Right forelimb (tissue), 1 donor: ENCODE results near the gene GUCY1B1.

Experiments used
- DNase-seq: peaks from one replicate; pipeline ENCODE4 v3.0.0-alpha.2; 2018

Gene GUCY1B1

GRCh38 chr4:155800685-155801343 is 42.0 kb downstream of the GUCY1B1 start:
- no peak for DNase-seq

- DNase-seq = no peak
Measured at GRCh38 chr4:155802190-155802959, 43.6 kb downstream of the GUCY1B1 start.

- DNase-seq = no peak
Measured at GRCh38 chr4:155805016-155805415, 46.2 kb downstream of the GUCY1B1 start.

- no peak for DNase-seq
Measured at GRCh38 chr4:155807021-155807420, 48.2 kb downstream of the GUCY1B1 start.

GRCh38 chr4:155809835-155810234 is 51.0 kb downstream of the GUCY1B1 start:
- DNase-seq = no peak

- DNase-seq = no peak
Measured at GRCh38 chr4:155811083-155811482, 52.3 kb downstream of the GUCY1B1 start.

- DNase-seq = no peak
Measured at GRCh38 chr4:155818639-155819038, 59.8 kb downstream of the GUCY1B1 start.

GRCh38 chr4:155819066-155819465 is 60.2 kb downstream of the GUCY1B1 start:
- DNase-seq = no peak

GRCh38 chr4:155820887-155821518 is 62.2 kb downstream of the GUCY1B1 start:
- no peak for DNase-seq

GRCh38 chr4:155822572-155822971 is 63.8 kb downstream of the GUCY1B1 start:
- no peak for DNase-seq

GRCh38 chr4:155828628-155829027 is 69.8 kb downstream of the GUCY1B1 start:
- DNase-seq = no peak

- DNase-seq = no peak
Measured at GRCh38 chr4:155832664-155833063, 73.8 kb downstream of the GUCY1B1 start.

GRCh38 chr4:155837203-155837796 is 78.5 kb downstream of the GUCY1B1 start:
- no peak for DNase-seq

GRCh38 chr4:155842080-155842479 is 83.3 kb downstream of the GUCY1B1 start:
- DNase-seq = no peak

GRCh38 chr4:155846929-155847328 is 88.1 kb downstream of the GUCY1B1 start:
- no peak for DNase-seq

- DNase-seq = no peak
Measured at GRCh38 chr4:155849042-155849441, 90.2 kb downstream of the GUCY1B1 start.

GRCh38 chr4:155853189-155853588 is 94.4 kb downstream of the GUCY1B1 start:
- DNase-seq = no peak

GRCh38 chr4:155854582-155855226 is 95.9 kb downstream of the GUCY1B1 start:
- DNase-seq = no peak

GRCh38 chr4:155855897-155856296 is 97.1 kb downstream of the GUCY1B1 start:
- no peak for DNase-seq
